HPDE6-E6E7 (cell line): ENCODE measurements around the gene TMEM106C.
A peak's percentile ranks its signal among the peaks of the same experiment; 100 is the strongest.
"Not testable (repeated sequence)": the region's sequence is repeated elsewhere in the genome, so short reads cannot be mapped to it uniquely, and the experiment has no call there.

Experiments
- DNase-seq: peaks from one replicate; pipeline ENCODE4 v3.0.0; 2011; ENCODE audit warnings: missing footprints; ENCODE audit errors: extremely low spot score

TMEM106C gene

GRCh38 chr12:47949441-47950341 lies 13.7 kb upstream of the TMEM106C start:
- peak; percentile 81 for DNase-seq

- DNase-seq = peak; percentile 44
Observed at GRCh38 chr12:47950856-47951468, 12.4 kb upstream of the TMEM106C start.

GRCh38 chr12:47954058-47954457 lies 9.3 kb upstream of the TMEM106C start:
- no peak for DNase-seq

GRCh38 chr12:47954467-47955045 lies 8.8 kb upstream of the TMEM106C start:
- DNase-seq = no peak

GRCh38 chr12:47955059-47955458 lies 8.3 kb upstream of the TMEM106C start:
- no peak for DNase-seq

GRCh38 chr12:47957671-47958070 lies 5.7 kb upstream of the TMEM106C start:
- not testable (repeated sequence) for DNase-seq

GRCh38 chr12:47962198-47962597 lies 1.2 kb upstream of the TMEM106C start:
- DNase-seq = no peak

- DNase-seq = no peak
Observed at GRCh38 chr12:47964106-47964728, 821 bp downstream of the TMEM106C start.

- DNase-seq = no peak
Observed at GRCh38 chr12:47965581-47965980, 2.2 kb downstream of the TMEM106C start.

- DNase-seq = no peak
Observed at GRCh38 chr12:47967461-47968321, 4.3 kb downstream of the TMEM106C start.

- DNase-seq = no peak
Observed at GRCh38 chr12:47969845-47970244, 6.4 kb downstream of the TMEM106C start.

GRCh38 chr12:47970843-47971242 lies 7.4 kb downstream of the TMEM106C start:
- DNase-seq = no peak

GRCh38 chr12:47972895-47973294 lies 9.5 kb downstream of the TMEM106C start:
- DNase-seq = no peak

GRCh38 chr12:47973870-47974269 lies 10.5 kb downstream of the TMEM106C start:
- no peak for DNase-seq

- no peak for DNase-seq
Observed at GRCh38 chr12:47975036-47975620, 11.7 kb downstream of the TMEM106C start.

GRCh38 chr12:47975816-47976215 lies 12.4 kb downstream of the TMEM106C start:
- DNase-seq = no peak

- DNase-seq = peak; percentile 49
Observed at GRCh38 chr12:47977046-47977771, 13.8 kb downstream of the TMEM106C start.

- DNase-seq = no peak
Observed at GRCh38 chr12:47977772-47978597, 14.6 kb downstream of the TMEM106C start.

GRCh38 chr12:47978598-47978873 lies 15.1 kb downstream of the TMEM106C start:
- DNase-seq = no peak

- DNase-seq = no peak
Observed at GRCh38 chr12:47979166-47979565, 15.8 kb downstream of the TMEM106C start.
